ENCODE results near the gene PHF14. TPM values are rescaled to one million over a fixed set of nuclear protein-coding genes. Genes with fewer than 3 reads are reported as not detected.

Gene PHF14
- total and polyA plus RNA-seq, 2 experiments from 2014 or later: 72.0 to 87.9 TPM

GRCh38 chr7:10972174-10972573 lies 1.5 kb upstream of the PHF14 start (continued):
- TF ChIP-seq, protein P1, sequence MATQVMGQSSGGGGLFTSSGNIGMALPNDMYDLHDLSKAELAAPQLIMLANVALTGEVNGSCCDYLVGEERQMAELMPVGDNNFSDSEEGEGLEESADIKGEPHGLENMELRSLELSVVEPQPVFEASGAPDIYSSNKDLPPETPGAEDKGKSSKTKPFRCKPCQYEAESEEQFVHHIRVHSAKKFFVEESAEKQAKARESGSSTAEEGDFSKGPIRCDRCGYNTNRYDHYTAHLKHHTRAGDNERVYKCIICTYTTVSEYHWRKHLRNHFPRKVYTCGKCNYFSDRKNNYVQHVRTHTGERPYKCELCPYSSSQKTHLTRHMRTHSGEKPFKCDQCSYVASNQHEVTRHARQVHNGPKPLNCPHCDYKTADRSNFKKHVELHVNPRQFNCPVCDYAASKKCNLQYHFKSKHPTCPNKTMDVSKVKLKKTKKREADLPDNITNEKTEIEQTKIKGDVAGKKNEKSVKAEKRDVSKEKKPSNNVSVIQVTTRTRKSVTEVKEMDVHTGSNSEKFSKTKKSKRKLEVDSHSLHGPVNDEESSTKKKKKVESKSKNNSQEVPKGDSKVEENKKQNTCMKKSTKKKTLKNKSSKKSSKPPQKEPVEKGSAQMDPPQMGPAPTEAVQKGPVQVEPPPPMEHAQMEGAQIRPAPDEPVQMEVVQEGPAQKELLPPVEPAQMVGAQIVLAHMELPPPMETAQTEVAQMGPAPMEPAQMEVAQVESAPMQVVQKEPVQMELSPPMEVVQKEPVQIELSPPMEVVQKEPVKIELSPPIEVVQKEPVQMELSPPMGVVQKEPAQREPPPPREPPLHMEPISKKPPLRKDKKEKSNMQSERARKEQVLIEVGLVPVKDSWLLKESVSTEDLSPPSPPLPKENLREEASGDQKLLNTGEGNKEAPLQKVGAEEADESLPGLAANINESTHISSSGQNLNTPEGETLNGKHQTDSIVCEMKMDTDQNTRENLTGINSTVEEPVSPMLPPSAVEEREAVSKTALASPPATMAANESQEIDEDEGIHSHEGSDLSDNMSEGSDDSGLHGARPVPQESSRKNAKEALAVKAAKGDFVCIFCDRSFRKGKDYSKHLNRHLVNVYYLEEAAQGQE (IDR thresholded peaks at IDR 0.05; ENCODE audit: unreplicated experiment): no peak

DNA sequence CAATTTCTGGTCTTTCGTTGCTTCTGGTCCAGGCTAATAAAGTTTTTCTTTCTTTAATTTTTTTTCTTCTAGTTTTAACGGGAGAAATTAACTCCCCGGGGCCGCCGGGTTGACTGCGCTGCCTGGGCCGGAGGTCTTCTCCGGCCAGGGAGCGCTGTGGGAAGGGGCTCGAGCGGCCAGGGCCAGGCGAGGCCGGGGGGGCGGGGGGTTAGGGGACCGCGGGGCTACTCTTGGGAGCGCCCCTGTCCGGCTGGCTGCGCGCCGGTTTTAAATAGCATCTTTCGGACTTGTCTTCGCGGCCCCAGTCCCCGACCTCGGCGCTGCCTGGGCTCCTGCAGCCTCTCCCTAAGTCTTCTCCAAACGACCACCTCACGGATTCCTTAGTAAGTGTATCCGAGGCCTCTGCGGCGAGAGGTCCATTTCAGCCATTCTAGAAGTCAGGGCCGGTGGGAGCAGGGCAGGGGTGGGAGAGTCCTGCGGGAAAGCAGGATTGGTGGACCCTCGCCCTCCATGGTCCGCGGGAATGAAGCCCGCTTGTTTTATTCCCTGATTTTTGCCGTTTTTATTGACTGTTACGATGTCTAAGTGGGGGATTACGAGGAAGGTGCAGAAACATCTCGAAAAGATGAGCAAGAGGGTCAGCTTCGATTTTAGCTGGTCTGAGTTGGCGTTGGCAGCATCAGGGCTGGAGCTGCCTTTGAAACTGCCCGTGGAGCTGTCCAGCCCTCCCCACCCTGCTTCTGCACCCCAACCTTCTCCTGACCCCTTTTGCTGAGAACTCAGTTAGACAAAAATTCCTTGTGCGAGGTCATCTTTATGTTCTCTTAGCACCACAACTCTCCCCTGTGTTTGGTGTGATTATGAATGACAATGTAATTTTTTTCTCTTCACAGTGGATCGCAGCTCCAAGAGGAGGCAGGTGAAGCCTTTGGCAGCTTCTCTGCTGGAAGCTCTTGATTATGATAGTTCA lies 555 bp downstream of the PHF14 start:
- Histone ChIP-seq H3K79me2 (replicated peaks; ENCODE audit: insufficient read depth) (peaks cover 48% of the 10 kb centered on the region), H3K4me3 (peak overlapping the region; percentile 87), H3K9me2 (ENCODE audit: insufficient read depth) (no peaks in the 10 kb centered on the region), H4K20me1 (replicated peaks; ENCODE audit: insufficient read depth) (no peaks in the 10 kb centered on the region), H2AFZ (peak overlapping the region; percentile 70; the same call in 1 of the 2 replicates), H3K36me3 (ENCODE audit: insufficient read depth) (no peaks in the 10 kb centered on the region), H3K4me1 (ENCODE audit: insufficient read depth) (peaks cover 25% of the 10 kb centered on the region), H3F3A (replicated peaks; ENCODE audit: low read depth) (no peaks in the 10 kb centered on the region), H3K27me3 (ENCODE audit: insufficient read depth) (no peaks in the 10 kb centered on the region), H3K4me2 (peak overlapping the region; percentile 88), H3K27ac (ENCODE audit: low read depth) (peak overlapping the region; percentile 98)
- Mint-ChIP-seq H3K27me3 (ENCODE audit: insufficient read depth, low read depth, poor library complexity) (peaks cover 7% of the 10 kb centered on the region), H3K4me1 (peaks cover 33% of the 10 kb centered on the region), H3K4me3 (peak overlapping the region; percentile 94), H3K27ac (peak overlapping the region; percentile 99), H3K9me3 (no peaks in the 10 kb centered on the region), H3K36me3 (ENCODE audit: low read depth) (peaks cover 14% of the 10 kb centered on the region; the same call in 2 of the 3 replicates)
- peak; percentile 65 for DNase-seq (ENCODE audit: low spot score)
- ATAC-seq: peak; percentile 54
- TF ChIP-seq EZH2 (IDR thresholded peaks at IDR 0.05; ENCODE audit: low read depth, unreplicated experiment): no peak
- TF ChIP-seq, protein P1 (IDR thresholded peaks at IDR 0.05; ENCODE audit: unreplicated experiment): peak; percentile 73

DNA sequence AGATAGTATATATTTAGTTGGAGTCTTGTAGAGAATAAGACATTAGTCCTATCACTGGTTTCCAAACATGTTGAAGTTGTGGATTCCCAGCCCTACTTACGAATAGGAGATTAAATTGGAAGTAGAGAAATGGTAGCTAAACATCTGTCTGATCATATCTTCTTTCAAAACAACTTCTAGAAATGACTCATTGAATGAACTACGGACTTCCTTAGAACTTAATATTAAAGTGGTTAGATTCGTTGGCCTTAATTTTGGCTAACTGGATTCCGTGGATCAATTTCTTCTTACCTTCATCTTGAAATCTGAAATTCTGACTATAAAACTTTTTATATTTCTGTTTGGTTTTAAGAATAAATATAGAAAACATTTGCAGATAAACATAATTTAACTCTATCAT lies 3.4 kb downstream of the PHF14 start:
- H3K9me3 Mint-ChIP-seq: no peaks in the 10 kb centered on the region
- peak overlapping the region; percentile 88; the same call in 1 of the 2 replicates for H3K4me2 ChIP-seq
- peaks cover 25% of the 10 kb centered on the region for H3K4me1 ChIP-seq (ENCODE audit: insufficient read depth)
- H3K36me3 Mint-ChIP-seq (ENCODE audit: low read depth): peaks cover 15% of the 10 kb centered on the region
- H2AFZ ChIP-seq: no peak overlapping the region
- H3K4me3 Mint-ChIP-seq: peak overlapping the region; percentile 8; the same call in 1 of the 3 replicates
- no peak overlapping the region for H3K27ac Mint-ChIP-seq
- H3K4me3 ChIP-seq: no peak overlapping the region
- no peaks in the 10 kb centered on the region for H3F3A ChIP-seq (replicated peaks; ENCODE audit: low read depth)
- peaks cover 77% of the 10 kb centered on the region for H3K79me2 ChIP-seq (replicated peaks; ENCODE audit: insufficient read depth)
- no peak for ATAC-seq
- H3K9me2 ChIP-seq (ENCODE audit: insufficient read depth): no peaks in the 10 kb centered on the region
- no peaks in the 10 kb centered on the region for H4K20me1 ChIP-seq (replicated peaks; ENCODE audit: insufficient read depth)
- peaks cover 33% of the 10 kb centered on the region for H3K4me1 Mint-ChIP-seq
- no peak for DNase-seq (ENCODE audit: low spot score)
- H3K27me3 ChIP-seq (ENCODE audit: insufficient read depth): no peaks in the 10 kb centered on the region
- no peak overlapping the region for H3K27ac ChIP-seq (ENCODE audit: low read depth)
- no peaks in the 10 kb centered on the region for H3K36me3 ChIP-seq (ENCODE audit: insufficient read depth)
- peaks cover 8% of the 10 kb centered on the region for H3K27me3 Mint-ChIP-seq (ENCODE audit: insufficient read depth, low read depth, poor library complexity)
- TF ChIP-seq EZH2phosphoT487 (IDR thresholded peaks at IDR 0.05; ENCODE audit: unreplicated experiment) (no peak), ZNF114 (CRISPR knock-in tag; IDR thresholded peaks at IDR 0.05) (no peak)
- TF ChIP-seq, protein P2, sequence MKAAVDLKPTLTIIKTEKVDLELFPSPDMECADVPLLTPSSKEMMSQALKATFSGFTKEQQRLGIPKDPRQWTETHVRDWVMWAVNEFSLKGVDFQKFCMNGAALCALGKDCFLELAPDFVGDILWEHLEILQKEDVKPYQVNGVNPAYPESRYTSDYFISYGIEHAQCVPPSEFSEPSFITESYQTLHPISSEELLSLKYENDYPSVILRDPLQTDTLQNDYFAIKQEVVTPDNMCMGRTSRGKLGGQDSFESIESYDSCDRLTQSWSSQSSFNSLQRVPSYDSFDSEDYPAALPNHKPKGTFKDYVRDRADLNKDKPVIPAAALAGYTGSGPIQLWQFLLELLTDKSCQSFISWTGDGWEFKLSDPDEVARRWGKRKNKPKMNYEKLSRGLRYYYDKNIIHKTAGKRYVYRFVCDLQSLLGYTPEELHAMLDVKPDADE (IDR thresholded peaks at IDR 0.05): no peak
